Epithelial cell of proximal tubule (primary cell): ENCODE measurements around the gene MAD1L1. TPM values are rescaled to one million over a fixed set of nuclear protein-coding genes. Genes with fewer than 3 reads are reported as not detected.

Source experiments
- DNase-seq: peaks from one replicate; pipeline ENCODE4 v3.0.0-alpha.2; 2011; ENCODE audit warnings: low read depth
- H3K4me3 ChIP-seq: 2 replicates; pipeline ENCODE4 v1.5.1; 2011; ENCODE audit warnings: low read depth, mild to moderate bottlenecking, low read length
- CTCF ChIP-seq: conservative IDR thresholded peaks from 2 replicates; pipeline ENCODE4 v1.5.1; 2012; ENCODE audit warnings: low read depth, mild to moderate bottlenecking, low read length
- total RNA-seq: library from RNA; depleted of rRNA; stranded (reverse); fragments of >200 nt; gene quantifications from 2 replicates; pipeline ENCODE4 v1.2.3, GENCODE V29; 2015

Gene MAD1L1
- total RNA-seq, 1 donor from 2014 or later: 83.4 TPM

GRCh38 chr7:1942941-1943289 is 289.8 kb downstream of the MAD1L1 start:
- no peak for DNase-seq
- no peak for TF ChIP-seq CTCF
- H3K4me3 ChIP-seq: no peak overlapping the region

GRCh38 chr7:1942243-1942940 is 290.4 kb downstream of the MAD1L1 start:
- TF ChIP-seq CTCF: no peak

GRCh38 chr7:1941464-1942242 is 291.1 kb downstream of the MAD1L1 start:
- no peak for DNase-seq
- no peak overlapping the region for H3K4me3 ChIP-seq
- no peak for TF ChIP-seq CTCF

More at GRCh38 chr7:1942243-1942940, 290.4 kb downstream of the MAD1L1 start:
- no peak overlapping the region for H3K4me3 ChIP-seq
- no peak for DNase-seq

GRCh38 chr7:1940863-1941262 is 291.9 kb downstream of the MAD1L1 start:
- TF ChIP-seq CTCF: no peak
- no peak overlapping the region for H3K4me3 ChIP-seq
- DNase-seq: no peak

GRCh38 chr7:1940402-1940786 is 292.4 kb downstream of the MAD1L1 start:
- no peak overlapping the region for H3K4me3 ChIP-seq
- DNase-seq: no peak
- TF ChIP-seq CTCF: no peak

- no peak for DNase-seq
- no peak for TF ChIP-seq CTCF
- no peak overlapping the region for H3K4me3 ChIP-seq
Observed at GRCh38 chr7:1939434-1940401, 293.0 kb downstream of the MAD1L1 start.
